H9 (cell line): Measurements from ENCODE around the gene PGBD5. TPM values are rescaled to one million over a fixed set of nuclear protein-coding genes. Genes with fewer than 3 reads are reported as not detected.
A peak's percentile ranks its signal among the peaks of the same experiment; 100 is the strongest.

Source experiments
- DNase-seq: peaks from one replicate; pipeline ENCODE4 v3.0.0-alpha.2; 2017
- H2AFZ ChIP-seq: one replicate; pipeline ENCODE4 v1.6.1; 2013; ENCODE audit warnings: mild to moderate bottlenecking, low read length, control low read depth, moderate library complexity
- H2AK5ac ChIP-seq: 2 replicates; pipeline ENCODE4 v1.6.1; 2013; ENCODE audit warnings: low read length, control low read depth, mixed read lengths; ENCODE audit not compliant: insufficient read length
- H2BK120ac ChIP-seq: one replicate; pipeline ENCODE4 v1.6.1; 2013; ENCODE audit warnings: low read depth, mild to moderate bottlenecking, low read length, control low read depth, inconsistent platforms; ENCODE audit not compliant: poor library complexity, severe bottlenecking
- H2BK12ac ChIP-seq: 2 replicates; pipeline ENCODE4 v1.6.1; 2013; ENCODE audit warnings: low read length, control low read depth, mixed read lengths, low read depth; ENCODE audit not compliant: insufficient read length
- H2BK15ac ChIP-seq: 2 replicates; pipeline ENCODE4 v1.6.1; 2013; ENCODE audit warnings: low read depth, low read length, control low read depth
- H2BK20ac ChIP-seq: one replicate; pipeline ENCODE4 v1.6.1; 2013; ENCODE audit warnings: low read depth, mild to moderate bottlenecking, low read length, control low read depth, inconsistent platforms; ENCODE audit not compliant: poor library complexity, severe bottlenecking
- H2BK5ac ChIP-seq: 2 replicates; pipeline ENCODE4 v1.6.1; 2013; ENCODE audit warnings: low read length, control low read depth, mixed read lengths; ENCODE audit not compliant: insufficient read length
- H3K14ac ChIP-seq: 2 replicates; pipeline ENCODE4 v1.6.1; 2013; ENCODE audit warnings: low read length, control low read depth; ENCODE audit not compliant: insufficient read depth
- H3K18ac ChIP-seq: 2 replicates; pipeline ENCODE4 v1.6.1; 2013; ENCODE audit warnings: low read depth, mild to moderate bottlenecking, mixed read lengths, low read length, control low read depth; ENCODE audit not compliant: insufficient read length
- H3K23ac ChIP-seq: 2 replicates; pipeline ENCODE4 v1.6.1; 2013; ENCODE audit warnings: low read length, control low read depth, mixed read lengths, low read depth; ENCODE audit not compliant: insufficient read length
- H3K23me2 ChIP-seq: 2 replicates; pipeline ENCODE4 v1.6.1; 2013; ENCODE audit warnings: low read depth, mild to moderate bottlenecking, mixed read lengths, low read length, control low read depth; ENCODE audit not compliant: insufficient read length, poor library complexity, severe bottlenecking
- H3K27ac ChIP-seq: 2 replicates; pipeline ENCODE4 v1.5.1; 2013; ENCODE audit warnings: low read length, control low read depth, mixed read lengths, low read depth; ENCODE audit not compliant: insufficient read length
- H3K27me3 ChIP-seq: 2 replicates; pipeline ENCODE4 v1.6.1; 2013; ENCODE audit warnings: low read length, control low read depth, inconsistent platforms; ENCODE audit not compliant: insufficient read depth
- H3K4ac ChIP-seq: 2 replicates; pipeline ENCODE4 v1.6.1; 2013; ENCODE audit warnings: low read depth, mild to moderate bottlenecking, control low read depth, inconsistent platforms, low read length, moderate library complexity
- H3K4me1 ChIP-seq: 2 replicates; pipeline ENCODE4 v1.6.1; 2013; ENCODE audit warnings: low read length, control low read depth, inconsistent platforms; ENCODE audit not compliant: insufficient read depth
- H3K4me2 ChIP-seq: 2 replicates; pipeline ENCODE4 v1.6.1; 2013; ENCODE audit warnings: low read length, control low read depth, mixed read lengths; ENCODE audit not compliant: insufficient read length, insufficient read depth
- H3K56ac ChIP-seq: 2 replicates; pipeline ENCODE4 v1.6.1; 2013; ENCODE audit warnings: low read depth, mild to moderate bottlenecking, mixed read lengths, low read length, control low read depth; ENCODE audit not compliant: insufficient read length
- H3K79me1 ChIP-seq: 2 replicates; pipeline ENCODE4 v1.6.1; 2013; ENCODE audit warnings: low read depth, mild to moderate bottlenecking, moderate library complexity, low read length, control low read depth, inconsistent platforms; ENCODE audit not compliant: insufficient read depth, poor library complexity, severe bottlenecking
- H3K79me2 ChIP-seq: 2 replicates; pipeline ENCODE4 v1.6.1; 2013; ENCODE audit warnings: low read length, control low read depth, inconsistent platforms; ENCODE audit not compliant: insufficient read depth
- H3K9ac ChIP-seq: 2 replicates; pipeline ENCODE4 v1.6.1; 2013; ENCODE audit warnings: low read length, control low read depth, mixed read lengths; ENCODE audit not compliant: insufficient read length; ENCODE audit errors: extremely low read depth
- H3K9me3 ChIP-seq: one replicate; pipeline ENCODE4 v1.6.1; 2013; ENCODE audit warnings: low read depth, low read length, inconsistent platforms; ENCODE audit not compliant: control insufficient read depth
- H3T11ph ChIP-seq: one replicate; pipeline ENCODE4 v1.6.1; 2013; ENCODE audit warnings: mild to moderate bottlenecking, low read length, control low read depth, inconsistent platforms
- H4K20me1 ChIP-seq: one replicate; pipeline ENCODE4 v1.6.1; 2013; ENCODE audit not compliant: control insufficient read depth, insufficient read length, insufficient read depth
- H4K5ac ChIP-seq: 2 replicates; pipeline ENCODE4 v1.6.1; 2013; ENCODE audit warnings: low read depth, mild to moderate bottlenecking, mixed read lengths, low read length, control low read depth; ENCODE audit not compliant: insufficient read length
- H4K8ac ChIP-seq: replicated peaks from 2 replicates; pipeline ENCODE4 v1.6.1; 2013; ENCODE audit warnings: low read length, control low read depth, mixed read lengths, low read depth; ENCODE audit not compliant: insufficient read length
- H4K91ac ChIP-seq: 2 replicates; pipeline ENCODE4 v1.6.1; 2013; ENCODE audit warnings: low read depth, mild to moderate bottlenecking, moderate library complexity, mixed read lengths, low read length, control low read depth; ENCODE audit not compliant: insufficient read length
- H3K27ac Mint-ChIP-seq, 3 experiments: 2 replicates in 2 of 3; 3 replicates in 1 of 3; pipeline ENCODE4 v1.8.0; 2020 to 2021; ENCODE audit warnings: mixed read lengths in 3 of 3, mild to moderate bottlenecking in 1 of 3, moderate library complexity in 1 of 3
- H3K27me3 Mint-ChIP-seq: 2 replicates; pipeline ENCODE4 v1.8.0; 2021; ENCODE audit warnings: low read depth, mild to moderate bottlenecking, moderate library complexity, mixed read lengths
- H3K36me3 Mint-ChIP-seq, 3 experiments: 2 replicates in 2 of 3; 3 replicates in 1 of 3; pipeline ENCODE4 v1.8.0; 2020 to 2021; ENCODE audit warnings: low read depth in 3 of 3, mixed read lengths in 3 of 3; ENCODE audit not compliant: insufficient read depth in 1 of 3
- H3K4me1 Mint-ChIP-seq, 2 experiments: 2 replicates each; pipeline ENCODE4 v1.8.0; 2020; ENCODE audit warnings: mixed read lengths in 2 of 2
- H3K4me3 Mint-ChIP-seq, 2 experiments: 2 replicates in 1 of 2; 3 replicates in 1 of 2; pipeline ENCODE4 v1.8.0; 2020 to 2021; ENCODE audit warnings: mild to moderate bottlenecking in 2 of 2, mixed read lengths in 2 of 2, moderate library complexity in 1 of 2
- H3K9me3 Mint-ChIP-seq, 2 experiments: 2 replicates in 1 of 2; 3 replicates in 1 of 2; pipeline ENCODE4 v1.8.0; 2020; ENCODE audit warnings: mild to moderate bottlenecking in 2 of 2, mixed read lengths in 2 of 2, moderate library complexity in 1 of 2
- WGBS: extraction: QIAGEN DNeasy Blood & Tissue Kit; methylation state at CpG from one replicate; pipeline ENCODE4 v1.1.7; 2013; ENCODE audit warnings: missing lambda C conversion rate, low lambda C conversion rate, mixed read lengths; ENCODE audit not compliant: insufficient read length; ENCODE audit errors: extremely low coverage; 5-methylcytosine and 5-hydroxymethylcytosine counted together
- total RNA-seq: library from RNA; stranded (reverse); gene quantifications from 2 replicates; pipeline ENCODE4 v1.2.1, GENCODE V29; 2021
- TF ChIP-seq, protein P1 (sequence below): fragments of 200-600 bp; sonication (generic); conservative IDR thresholded peaks from 3 replicates; pipeline ENCODE4 v1.8.0; 2021; ENCODE audit warnings: antibody characterized with exemption, mild to moderate bottlenecking

Gene PGBD5
- total RNA-seq, 1 experiment from 2014 or later: 19.1 TPM

DNA sequence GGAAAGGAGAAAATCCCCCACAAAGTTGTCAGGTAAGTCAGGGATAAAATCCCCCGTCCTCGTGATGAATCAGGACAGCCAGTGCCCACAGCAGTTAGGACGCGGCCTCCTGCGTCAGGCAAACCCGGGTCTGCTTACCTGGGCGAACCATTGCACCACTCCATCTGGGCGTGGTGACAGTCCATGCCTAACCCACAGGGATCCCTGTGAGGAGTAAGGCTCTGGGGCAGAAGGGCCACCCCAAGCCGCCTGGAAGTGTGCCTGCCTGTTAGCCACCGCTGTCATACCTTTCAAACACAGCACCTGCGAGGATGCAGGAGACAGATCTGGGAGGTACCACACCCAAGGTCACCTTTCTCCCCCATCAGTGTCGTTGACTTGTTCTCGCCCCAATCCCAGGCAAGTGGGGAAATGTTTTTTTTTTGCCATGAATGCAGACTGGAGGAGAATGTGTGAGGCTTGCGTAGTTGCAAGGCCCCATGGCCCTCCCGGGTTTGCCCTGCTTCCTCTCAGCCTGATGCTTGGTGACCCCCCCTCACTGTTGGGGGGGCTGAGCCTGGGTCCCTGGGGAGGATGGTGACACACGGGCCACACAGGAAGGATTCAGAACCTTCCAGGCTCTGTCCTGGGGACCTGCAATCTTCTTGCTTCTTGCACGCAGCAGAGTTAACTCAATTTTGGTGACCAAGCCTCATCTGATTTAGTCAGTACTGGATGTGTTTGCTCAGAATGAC is 107.0 kb downstream of the PGBD5 start:
- Histone ChIP-seq H2BK20ac (no peak overlapping the region), H2AK5ac (no peak overlapping the region), H3K18ac (no peak overlapping the region), H2BK120ac (no peak overlapping the region), H3K79me2 (no peaks in the 10 kb centered on the region), H2AFZ (no peak overlapping the region), H2BK5ac (no peak overlapping the region), H3K4ac (no peak overlapping the region), H4K5ac (no peak overlapping the region), H3K27ac (no peak overlapping the region), H3K4me1 (no peaks in the 10 kb centered on the region), H4K8ac (no peak overlapping the region), H3K23me2 (no peaks in the 10 kb centered on the region), H3K14ac (no peak overlapping the region), H3K79me1 (no peaks in the 10 kb centered on the region), H3K23ac (no peak overlapping the region), H3T11ph (no peak overlapping the region), H3K9me3 (no peaks in the 10 kb centered on the region), H3K56ac (no peak overlapping the region), H3K27me3 (no peaks in the 10 kb centered on the region), H2BK15ac (no peak overlapping the region), H4K91ac (no peak overlapping the region), H2BK12ac (no peak overlapping the region), H4K20me1 (peaks cover 4% of the 10 kb centered on the region), H3K4me2 (no peak overlapping the region), H3K9ac (no peak overlapping the region)
- peak overlapping the region in 1 of 3 experiments; percentile 18; a peak in 1 of 7 replicates for H3K27ac Mint-ChIP-seq
- H3K27me3 Mint-ChIP-seq: no peaks in the 10 kb centered on the region; the same call in none of the 2 replicates
- H3K4me3 Mint-ChIP-seq: no peak overlapping the region
- TF ChIP-seq, protein P1, sequence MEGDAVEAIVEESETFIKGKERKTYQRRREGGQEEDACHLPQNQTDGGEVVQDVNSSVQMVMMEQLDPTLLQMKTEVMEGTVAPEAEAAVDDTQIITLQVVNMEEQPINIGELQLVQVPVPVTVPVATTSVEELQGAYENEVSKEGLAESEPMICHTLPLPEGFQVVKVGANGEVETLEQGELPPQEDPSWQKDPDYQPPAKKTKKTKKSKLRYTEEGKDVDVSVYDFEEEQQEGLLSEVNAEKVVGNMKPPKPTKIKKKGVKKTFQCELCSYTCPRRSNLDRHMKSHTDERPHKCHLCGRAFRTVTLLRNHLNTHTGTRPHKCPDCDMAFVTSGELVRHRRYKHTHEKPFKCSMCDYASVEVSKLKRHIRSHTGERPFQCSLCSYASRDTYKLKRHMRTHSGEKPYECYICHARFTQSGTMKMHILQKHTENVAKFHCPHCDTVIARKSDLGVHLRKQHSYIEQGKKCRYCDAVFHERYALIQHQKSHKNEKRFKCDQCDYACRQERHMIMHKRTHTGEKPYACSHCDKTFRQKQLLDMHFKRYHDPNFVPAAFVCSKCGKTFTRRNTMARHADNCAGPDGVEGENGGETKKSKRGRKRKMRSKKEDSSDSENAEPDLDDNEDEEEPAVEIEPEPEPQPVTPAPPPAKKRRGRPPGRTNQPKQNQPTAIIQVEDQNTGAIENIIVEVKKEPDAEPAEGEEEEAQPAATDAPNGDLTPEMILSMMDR: no peak
- H3K36me3 Mint-ChIP-seq: peaks cover 20 to 35% (median 33%) of the 10 kb centered on the region in 3 experiments
- WGBS: no CpG with 5 or more reads among the region's 17 CpGs
- DNase-seq: no peak
- H3K4me1 Mint-ChIP-seq: no peaks in the 10 kb centered on the region
- H3K9me3 Mint-ChIP-seq: no peaks in the 10 kb centered on the region; a peak in 1 of 5 replicates
